ENCODE data around the gene MYMK.

- TF ChIP-seq POLR2A (IDR thresholded peaks at IDR 0.05; ENCODE audit: low read length) (no peak), GATA1 (IDR thresholded peaks at IDR 0.05; ENCODE audit: low read depth, low read length) (no peak)
These were observed 39.9 kb downstream of the MYMK start for GRCh38 chr9:133484671-133485437.
